Hepatocyte (in vitro differentiated cells): ENCODE measurements around the gene KDM4B.

Experiments used
- CTCF ChIP-seq: fragments of 200-600 bp; sonication (generic); IDR thresholded peaks from 2 replicates; pipeline ENCODE4 v1.5.1; 2016; ENCODE audit warnings: antibody characterized with exemption, mild to moderate bottlenecking; ENCODE audit not compliant: poor library complexity
- EZH2 ChIP-seq: fragments of 200-600 bp; sonication (generic); IDR thresholded peaks from 2 replicates; pipeline ENCODE4 v1.6.1; 2016; ENCODE audit warnings: antibody characterized with exemption, mild to moderate bottlenecking, borderline replicate concordance

- no peak for TF ChIP-seq CTCF
- no peak for TF ChIP-seq EZH2
Measured at GRCh38 chr19:5173993-5174392, 205.1 kb downstream of the KDM4B start.
